HCT116 (cell line): ENCODE measurements around the gene KIF25. TPM values are rescaled to one million over a fixed set of nuclear protein-coding genes. Genes with fewer than 3 reads are reported as not detected.

Experiments
- ATAC-seq: fragments of 200-7000 bp; cut with Tn5 transposase; 2 replicates; pipeline ENCODE4 v1.9.1; 2020; ENCODE audit warnings: mild to moderate bottlenecking, moderate library complexity
- BruUV-seq: library from RNA; stranded (reverse); fragments of 400-500 nt; replicated peaks from 2 replicates; lab custom pipeline; 2021; lab: Mats Ljungman, UMichigan
- CTCF ChIA-PET: fragments of 300-600 bp; sonication (Branson Sonifier 250); formaldehyde crosslinking; loops from one replicate; lab custom pipeline; 2021; ENCODE audit warnings: antibody characterized with exemption; lab: Charles Lee
- POLR2A ChIA-PET: fragments of 300-600, 350-600 bp; sonication (Branson Sonifier 250); formaldehyde crosslinking; loops from one replicate; lab custom pipeline; 2021; ENCODE audit warnings: antibody characterized with exemption; lab: Charles Lee
- RAD21 ChIA-PET, 2 experiments: fragments of 300-600 bp; sonication (Branson Sonifier 250); formaldehyde crosslinking; loops; one replicate each; lab custom pipeline; 2023; ENCODE audit warnings: low total read pairs in 2 of 2; ENCODE audit not compliant: uncharacterized antibody in 2 of 2, unreplicated experiment in 2 of 2, low non-redundant PET in 1 of 2; lab: Charles Lee
- DNase-seq: peaks from one replicate; pipeline ENCODE4 v3.0.0-alpha.2; 2010; ENCODE audit warnings: low read depth, low spot score
- H2AFZ ChIP-seq: fragments of 200-600 bp; shearing (Covaris generic), sonication (generic); 2 replicates; pipeline ENCODE4 v1.6.1; 2017; ENCODE audit warnings: low read depth, mixed run types, mixed read lengths, antibody characterized with exemption, low read length; ENCODE audit not compliant: poor library complexity, severe bottlenecking
- H3K27ac ChIP-seq: 2 replicates; pipeline ENCODE4 v1.5.1; 2012; ENCODE audit warnings: low read depth, low read length
- H3K27me3 ChIP-seq: fragments of 200-600 bp; sonication (generic); 2 replicates; pipeline ENCODE4 v1.6.1; 2016; ENCODE audit warnings: mixed run types, low read length, mixed read lengths; ENCODE audit not compliant: insufficient read depth
- H3K36me3 ChIP-seq, 2 experiments: fragments of 200-500 bp in 1 of 2; fragments of 200-600 bp in 1 of 2; sonication (Bioruptor generic) in 1 of 2; sonication (generic) in 1 of 2; 2 replicates each; pipeline versions ENCODE4 v1.5.1 to v1.6.1; 2014 to 2016; ENCODE audit warnings: low read length in 2 of 2, inconsistent platforms in 1 of 2, mixed read lengths in 1 of 2, mixed run types in 1 of 2; ENCODE audit not compliant: insufficient read depth in 2 of 2, control insufficient read depth in 1 of 2
- H3K4me1 ChIP-seq, 2 experiments: fragments of 200-600 bp in 1 of 2; sonication (generic) in 1 of 2; 2 replicates each; pipeline versions ENCODE4 v1.5.1 to v1.6.1; 2012 to 2017; ENCODE audit warnings: low read length in 2 of 2, inconsistent platforms in 1 of 2, mild to moderate bottlenecking in 1 of 2, mixed read lengths in 1 of 2, mixed run types in 1 of 2, moderate library complexity in 1 of 2; ENCODE audit not compliant: insufficient read depth in 2 of 2, control insufficient read depth in 1 of 2
- H3K4me2 ChIP-seq: fragments of 200-600 bp; sonication (generic); 2 replicates; pipeline ENCODE4 v1.6.1; 2017; ENCODE audit warnings: mixed run types, low read length, mixed read lengths
- H3K4me3 ChIP-seq, 2 experiments: fragments of 200-600 bp in 1 of 2; sonication (generic) in 1 of 2; replicated peaks in 1 of 2; 2 replicates each; pipeline ENCODE4 v1.5.1; 2011 to 2016; ENCODE audit warnings: low read length in 2 of 2, control low read depth in 1 of 2, low read depth in 1 of 2, mild to moderate bottlenecking in 1 of 2, mixed read lengths in 1 of 2, mixed run types in 1 of 2
- H3K79me2 ChIP-seq: fragments of 200-600 bp; sonication (generic); 2 replicates; pipeline ENCODE4 v1.6.1; 2017; ENCODE audit warnings: mild to moderate bottlenecking, mixed run types, low read length, moderate library complexity, mixed read lengths; ENCODE audit not compliant: insufficient read depth
- H3K9ac ChIP-seq: fragments of 200-600 bp; sonication (generic); 2 replicates; pipeline ENCODE4 v1.6.1; 2016; ENCODE audit warnings: low read length, mixed read lengths
- H3K9me2 ChIP-seq: fragments of 200-600 bp; sonication (generic), shearing (Covaris generic); 2 replicates; pipeline ENCODE4 v1.6.1; 2017; ENCODE audit warnings: mixed run types, mild to moderate bottlenecking, moderate library complexity; ENCODE audit not compliant: insufficient read depth
- H3K9me3 ChIP-seq, 2 experiments: fragments of 200-500 bp in 1 of 2; fragments of 200-600 bp in 1 of 2; sonication (Bioruptor generic) in 1 of 2; sonication (generic) in 1 of 2; 2 replicates each; pipeline ENCODE4 v1.6.1; 2014 to 2017; ENCODE audit warnings: low read length in 2 of 2, mixed read lengths in 2 of 2, inconsistent platforms in 1 of 2, low read depth in 1 of 2, mild to moderate bottlenecking in 1 of 2, mixed run types in 1 of 2, moderate library complexity in 1 of 2; ENCODE audit not compliant: control insufficient read depth in 1 of 2, insufficient read depth in 1 of 2
- H4K20me1 ChIP-seq: fragments of 200-600 bp; sonication (generic), shearing (Covaris generic); 2 replicates; pipeline ENCODE4 v1.6.1; 2017; ENCODE audit warnings: mixed run types, mild to moderate bottlenecking, moderate library complexity; ENCODE audit not compliant: insufficient read depth
- ATF3 ChIP-seq: IDR thresholded peaks from 2 replicates; pipeline ENCODE4 v1.6.1; 2012
- CBX3 ChIP-seq: IDR thresholded peaks from 2 replicates; pipeline ENCODE4 v1.6.1; 2012; ENCODE audit warnings: low read depth
- CEBPB ChIP-seq: IDR thresholded peaks from 2 replicates; pipeline ENCODE4 v1.6.1; 2012; ENCODE audit warnings: low read depth
- CTCF ChIP-seq, 3 experiments: fragments of 200-600 bp in 1 of 3; sonication (generic) in 1 of 3; IDR thresholded peaks in 2 of 3; conservative IDR thresholded peaks in 1 of 3; 2 replicates each; pipeline ENCODE4 v1.5.1; 2012 to 2017; ENCODE audit warnings: low read depth in 2 of 3, low read length in 2 of 3, antibody characterized with exemption in 1 of 3, borderline replicate concordance in 1 of 3, control low read depth in 1 of 3, mild to moderate bottlenecking in 1 of 3, mixed read lengths in 1 of 3, mixed run types in 1 of 3, moderate library complexity in 1 of 3; ENCODE audit not compliant: insufficient read depth in 1 of 3
- EGR1 ChIP-seq: IDR thresholded peaks from 2 replicates; pipeline ENCODE4 v1.6.1; 2012; ENCODE audit warnings: low read depth
- ELF1 ChIP-seq: IDR thresholded peaks from 2 replicates; pipeline ENCODE4 v1.6.1; 2012; ENCODE audit warnings: low read depth, borderline replicate concordance
- EZH2 ChIP-seq: fragments of 200-600 bp; sonication (generic); IDR thresholded peaks from 2 replicates; pipeline ENCODE4 v1.6.1; 2017; ENCODE audit warnings: antibody characterized with exemption, mixed run types
- POLR2A ChIP-seq: IDR thresholded peaks from 2 replicates; pipeline ENCODE4 v1.7.0; 2011; ENCODE audit warnings: borderline replicate concordance; ENCODE audit not compliant: insufficient read depth, insufficient read length; ENCODE audit errors: extremely low read depth
- RAD21 ChIP-seq: IDR thresholded peaks from 2 replicates; pipeline ENCODE4 v1.6.1; 2012; ENCODE audit warnings: low read depth, mild to moderate bottlenecking
- REST ChIP-seq: IDR thresholded peaks from 2 replicates; pipeline ENCODE4 v1.6.1; 2012; ENCODE audit warnings: low read depth
- SIN3A ChIP-seq: IDR thresholded peaks from 2 replicates; pipeline ENCODE4 v1.6.1; 2012; ENCODE audit warnings: low read depth
- SRF ChIP-seq: IDR thresholded peaks from 2 replicates; pipeline ENCODE4 v1.6.1; 2012; ENCODE audit warnings: low read depth
- TCF7L2 ChIP-seq: IDR thresholded peaks from 2 replicates; pipeline ENCODE4 v1.7.0; 2011; ENCODE audit warnings: borderline replicate concordance, inconsistent platforms; ENCODE audit not compliant: insufficient read depth, insufficient read length; ENCODE audit errors: extremely low read depth
- YY1 ChIP-seq: IDR thresholded peaks from 2 replicates; pipeline ENCODE4 v1.6.1; 2011; ENCODE audit warnings: low read length, low read depth, moderate library complexity, mild to moderate bottlenecking; ENCODE audit not compliant: insufficient replicate concordance; ENCODE audit errors: extremely low read depth
- ZFX ChIP-seq: fragments of 450-650 bp; IDR thresholded peaks from 2 replicates; pipeline ENCODE4 v1.6.1; 2017
- ZNF274 ChIP-seq: fragments of 200-500 bp; sonication (Bioruptor generic); IDR thresholded peaks from 2 replicates; pipeline ENCODE4 v1.6.1; 2014; ENCODE audit warnings: mild to moderate bottlenecking, low read depth, low read length, inconsistent platforms
- intact Hi-C: fragments of 100-400 bp; cut with micrococcal nuclease; formaldehyde crosslinking; loops from 2 replicates; pipeline ENCODE4 v1.10.0; 2022
- total RNA-seq: library from RNA; stranded (reverse); gene quantifications from one replicate; pipeline ENCODE4 v1.2.1, GENCODE V29; 2021; ENCODE audit not compliant: unreplicated experiment

Gene KIF25
- total RNA-seq, 1 experiment from 2014 or later, result not detected

- no peak for ATAC-seq
- H3K4me2 ChIP-seq, result no peak overlapping the region
- no peak overlapping the region for H3K9ac ChIP-seq
- H3K36me3 ChIP-seq, result no peaks in the 10 kb centered on the region
- TF ChIP-seq RAD21 (no peak), REST (no peak), ATF3 (no peak), ELF1 (no peak), CEBPB (no peak), ZFX (no peak), CBX3 (no peak), ZNF274 (no peak), YY1 (no peak), EZH2 (no peak), CTCF (IDR thresholded peaks at IDR 0.05 in 2 of 3, conservative IDR thresholded peaks at IDR 0.05 in 1 of 3; ENCODE audit: borderline replicate concordance in 1 of 3, insufficient read depth in 1 of 3, low read depth in 2 of 3, low read length in 2 of 3) (no peak), SRF (no peak), EGR1 (no peak), TCF7L2 (no peak), POLR2A (no peak), SIN3A (no peak)
- TF ChIP-seq, all 23 proteins: peak for 0
- POLR2A ChIA-PET, result no interaction called here
- peaks cover 42% of the 10 kb centered on the region for H3K27me3 ChIP-seq
- DNase-seq, result no peak
- intact Hi-C loops, result no loop called here
- peaks cover 14 to 16% of the 10 kb centered on the region in 2 experiments for H3K4me1 ChIP-seq
- no peaks in the 10 kb centered on the region for H3K79me2 ChIP-seq
- no peak overlapping the region for H2AFZ ChIP-seq
- RAD21 ChIA-PET, result no interaction called here
- CTCF ChIA-PET, result no interaction called here
- no peaks in the 10 kb centered on the region for H3K9me2 ChIP-seq
- peaks cover 1 to 5% of the 10 kb centered on the region in 2 experiments; a peak in 1 of 4 replicates for H3K9me3 ChIP-seq
- no TSS peak for BruUV-seq
- no peak overlapping the region for H3K27ac ChIP-seq
- H3K4me3 ChIP-seq, result no peak overlapping the region
- no peaks in the 10 kb centered on the region for H4K20me1 ChIP-seq
Measured at GRCh38 chr6:168005796-168006195, 8.3 kb downstream of the KIF25 start.
